ENCODE results near the gene C6orf120.
A peak's percentile ranks its signal among the peaks of the same experiment; 100 is the strongest.

Gene C6orf120

DNA sequence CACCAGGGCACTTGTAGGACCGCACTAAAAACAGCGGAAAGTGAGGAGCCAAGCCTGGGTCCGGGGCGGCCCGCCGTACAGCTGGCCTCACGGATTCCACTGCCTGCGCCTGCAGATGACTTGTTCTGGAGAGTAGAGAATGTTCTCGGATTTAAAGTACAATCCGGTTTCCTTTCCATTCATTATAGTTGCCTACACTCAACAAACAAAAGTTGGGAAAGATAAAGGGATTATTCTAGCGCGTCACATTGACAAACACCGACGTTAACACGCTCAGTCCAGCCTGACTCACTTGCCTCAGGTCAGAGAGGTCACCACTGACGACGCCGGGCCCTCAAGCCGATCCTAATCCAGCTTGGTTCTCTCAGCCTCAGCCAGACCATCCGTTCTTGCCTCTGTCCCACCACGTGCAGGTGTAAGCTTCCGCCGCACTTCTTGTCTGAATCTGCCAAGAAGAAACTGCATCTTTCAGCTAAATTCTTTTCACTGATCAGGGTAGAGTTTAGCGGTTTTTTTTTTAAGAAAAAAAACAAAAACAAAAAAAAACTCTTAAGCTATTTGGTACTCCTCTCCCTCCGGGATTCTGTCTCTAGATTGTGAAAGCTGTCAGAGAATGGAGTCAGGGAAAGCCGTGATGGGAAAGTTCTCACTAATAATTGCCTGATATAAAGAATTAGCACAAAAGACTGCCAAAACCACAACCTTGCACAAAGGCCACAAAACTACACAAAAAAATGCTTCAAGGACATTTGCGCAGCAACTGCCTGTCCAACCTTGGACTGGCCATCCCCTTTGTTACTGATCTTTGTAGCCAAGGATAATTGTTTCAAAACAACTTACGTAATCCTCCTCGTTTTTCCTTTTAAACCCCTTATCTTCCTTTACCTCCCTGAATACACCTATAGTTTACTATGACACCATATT, 23.5 kb downstream of the C6orf120 start:
- DNase-seq (ENCODE audit: low spot score), result peak; percentile 71

DNA sequence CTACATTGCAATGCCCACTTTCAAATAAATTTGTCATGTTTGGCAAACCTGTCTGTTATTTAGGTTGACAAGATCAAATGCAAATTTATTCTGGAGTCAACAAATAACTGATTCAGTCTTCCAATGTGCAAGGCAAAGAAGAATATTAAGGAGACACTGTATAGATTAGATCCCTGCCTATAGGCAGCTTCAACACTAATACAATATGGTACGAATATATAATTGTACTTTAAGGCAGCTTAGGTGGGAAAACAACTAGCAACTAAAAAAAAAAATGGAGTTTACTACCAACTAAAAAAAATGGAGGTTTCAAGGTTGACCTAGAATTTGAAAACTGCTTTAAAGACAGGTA, 24.1 kb downstream of the C6orf120 start:
- no peak for DNase-seq (ENCODE audit: low spot score)

GRCh38 chr6:169726963-169727362, 25.0 kb downstream of the C6orf120 start:
- no peak for DNase-seq (ENCODE audit: low spot score)

- DNase-seq (ENCODE audit: low spot score), result no peak
These were observed 28.0 kb downstream of the C6orf120 start for GRCh38 chr6:169729961-169730360.

DNA sequence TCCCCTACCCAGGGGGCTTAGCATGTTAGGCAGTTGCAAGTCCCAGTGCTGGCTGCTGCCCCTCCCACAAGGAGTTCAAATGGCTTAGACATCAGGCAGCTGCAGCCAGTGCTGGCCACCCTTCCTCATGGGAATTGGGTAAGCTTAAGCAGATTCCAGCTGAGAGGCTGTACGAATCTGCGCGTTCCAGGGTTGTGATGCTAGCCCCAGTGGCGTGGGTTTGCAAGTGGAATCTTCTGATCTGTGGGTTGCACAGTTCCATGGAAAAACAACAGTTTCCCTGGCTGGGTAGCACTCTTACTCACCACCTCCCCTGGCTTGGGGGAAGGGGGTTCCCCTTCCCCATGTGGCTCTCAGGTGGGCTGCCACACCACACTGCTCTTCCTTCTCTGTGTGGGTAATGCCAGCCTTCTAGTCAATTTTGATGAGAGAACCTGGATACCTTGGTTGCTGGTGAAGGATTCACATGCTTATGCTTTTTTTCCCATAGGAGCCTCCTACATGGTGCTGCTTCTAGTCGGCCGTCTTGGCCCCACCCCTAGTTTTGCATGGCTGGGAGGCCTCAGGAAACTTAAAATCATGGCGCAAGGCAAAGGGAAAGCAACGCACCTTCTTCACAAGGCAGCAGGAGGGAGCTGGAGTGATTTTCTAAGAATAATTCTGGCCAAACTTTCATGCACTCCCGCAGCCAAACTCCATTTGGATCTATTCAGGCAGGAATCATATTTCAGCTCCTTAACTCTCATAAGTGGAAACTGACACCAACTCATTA, 36.5 kb downstream of the C6orf120 start:
- no peak for DNase-seq (ENCODE audit: low spot score)

DNA sequence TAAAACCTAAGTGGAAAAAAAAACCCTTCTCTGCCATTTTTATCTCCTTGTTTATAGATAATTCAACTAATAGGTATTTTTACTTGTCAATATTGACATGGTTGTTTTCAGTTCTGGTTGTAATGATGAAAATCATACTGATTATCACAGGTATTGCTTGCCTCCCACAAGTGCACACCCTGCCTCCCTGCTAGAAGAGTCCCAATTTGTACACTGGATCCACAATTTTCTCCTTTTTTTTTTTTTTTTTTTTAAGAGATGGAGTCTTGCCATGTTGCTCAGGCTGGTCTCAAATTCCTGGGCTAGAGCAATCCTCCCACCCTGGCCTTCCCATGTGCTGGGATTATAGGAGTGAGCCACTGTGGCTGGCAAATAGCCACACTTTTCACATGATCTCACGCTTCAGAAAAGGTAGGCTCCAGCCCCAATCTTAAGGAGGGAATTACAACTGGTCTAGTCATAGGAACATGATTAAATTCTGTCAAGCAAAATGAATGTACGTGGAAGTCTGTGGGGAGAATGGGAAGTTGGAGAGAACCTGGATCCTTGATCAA, 37.1 kb downstream of the C6orf120 start:
- DNase-seq (ENCODE audit: low spot score), result no peak

DNA sequence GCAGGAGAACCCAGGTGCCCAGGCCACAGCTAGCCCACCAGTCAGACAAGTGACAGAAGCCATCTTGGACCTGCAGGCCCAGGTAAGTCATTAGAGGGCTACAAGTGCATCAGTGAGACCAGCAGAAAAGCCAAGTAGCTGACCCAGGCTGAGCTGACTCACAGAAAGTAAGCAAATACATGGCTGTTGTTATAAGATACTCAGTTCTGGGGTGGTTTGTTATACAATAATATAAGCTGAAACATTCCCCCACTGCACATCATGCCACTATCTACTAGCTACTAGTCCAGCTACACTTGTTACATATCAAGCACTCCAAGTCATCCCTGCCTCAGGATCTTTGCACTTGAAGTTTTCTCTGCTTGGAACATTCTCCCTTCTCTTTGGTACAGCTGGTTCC, 39.4 kb downstream of the C6orf120 start:
- no peak for DNase-seq (ENCODE audit: low spot score)

GRCh38 chr6:169745405-169745804, 43.5 kb downstream of the C6orf120 start:
- DNase-seq (ENCODE audit: low spot score), result no peak

GRCh38 chr6:169746556-169746955, 44.6 kb downstream of the C6orf120 start:
- DNase-seq (ENCODE audit: low spot score), result no peak

- peak; percentile 76 for DNase-seq (ENCODE audit: low spot score)
These were observed 49.5 kb downstream of the C6orf120 start, which contains the start of the genes DYNLT2 and ERMARD for GRCh38 chr6:169751242-169752073. Gene DYNLT2 (minus strand): TSS chr6:169751572. CDS start chr6:169751458, 114 bp downstream. Gene ERMARD (plus strand): TSS chr6:169751622. CDS start chr6:169751658, 36 bp downstream.

DNA sequence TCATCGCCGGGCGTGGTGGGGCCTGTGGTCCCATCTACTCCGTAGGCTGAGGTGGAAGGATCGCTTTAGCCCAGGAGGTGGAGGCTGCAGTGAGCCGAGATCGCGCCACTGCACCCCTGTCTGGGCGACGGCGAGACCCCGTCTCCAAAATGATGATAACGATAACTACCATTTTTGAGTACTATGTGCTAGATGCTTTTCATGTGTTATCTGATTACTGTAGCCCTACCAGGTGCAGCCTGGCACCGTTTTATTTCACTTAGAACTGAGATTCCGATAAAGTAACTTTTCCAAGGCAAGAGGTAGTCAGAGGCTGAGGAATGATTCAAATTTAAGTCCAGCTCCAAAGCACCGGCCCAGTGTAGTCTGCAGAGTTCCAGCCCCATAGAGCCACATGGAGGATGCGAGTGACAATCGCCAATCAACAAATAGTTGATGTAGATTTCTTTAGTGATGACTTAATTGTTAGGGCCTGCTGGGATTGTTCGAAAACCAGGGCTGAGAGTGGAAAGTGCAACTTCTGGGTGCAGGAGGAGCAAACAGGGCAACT, 50.2 kb downstream of the C6orf120 start:
- no peak for DNase-seq (ENCODE audit: low spot score)

All from HuH-7.5 (cell line).